GM23338 (cell line): ENCODE data around the gene TSPAN13.

Source experiments
- CREB1 ChIP-seq: fragments of 250-450 bp; sonication (Bioruptor Pico); IDR thresholded peaks from 2 replicates; pipeline ENCODE4 v1.5.0; 2020; ENCODE audit warnings: low read depth, mild to moderate bottlenecking, moderate library complexity
- CTCF ChIP-seq, 2 experiments: fragments of 200-600 bp in 1 of 2; sonication (generic) in 1 of 2; conservative IDR thresholded peaks; 2 replicates each; pipeline versions ENCODE4 v1.5.1 to v1.6.1; 2016 to 2017; ENCODE audit warnings: antibody characterized with exemption in 2 of 2, low read depth in 2 of 2, mild to moderate bottlenecking in 2 of 2, moderate library complexity in 1 of 2
- ETS1 ChIP-seq: IDR thresholded peaks from 2 replicates; pipeline ENCODE4 v1.6.1; 2016; ENCODE audit warnings: antibody characterized with exemption
- EZH2 ChIP-seq: fragments of 200-600 bp; sonication (generic); IDR thresholded peaks from one replicate; pipeline ENCODE4 v1.8.0; 2017; ENCODE audit warnings: antibody characterized with exemption, mild to moderate bottlenecking, low read depth; ENCODE audit not compliant: unreplicated experiment
- EZH2phosphoT487 ChIP-seq: fragments of 200-600 bp; sonication (generic); IDR thresholded peaks from one replicate; pipeline ENCODE4 v1.8.1; 2018; ENCODE audit warnings: antibody characterized with exemption; ENCODE audit not compliant: unreplicated experiment
- JUNB ChIP-seq: IDR thresholded peaks from one replicate; pipeline ENCODE4 v1.6.1; 2016; ENCODE audit warnings: antibody characterized with exemption; ENCODE audit not compliant: unreplicated experiment
- NANOG ChIP-seq: IDR thresholded peaks from 2 replicates; pipeline ENCODE4 v1.6.1; 2016; ENCODE audit warnings: antibody characterized with exemption, borderline replicate concordance
- POLR2AphosphoS5 ChIP-seq: IDR thresholded peaks from 2 replicates; pipeline ENCODE4 v1.6.1; 2016; ENCODE audit warnings: antibody characterized with exemption, low read depth
- REST ChIP-seq: IDR thresholded peaks from one replicate; pipeline ENCODE4 v1.6.1; 2018; ENCODE audit warnings: antibody characterized with exemption; ENCODE audit not compliant: unreplicated experiment
- STAT1 ChIP-seq: IDR thresholded peaks from one replicate; pipeline ENCODE4 v1.6.1; 2016; ENCODE audit warnings: antibody characterized with exemption; ENCODE audit not compliant: unreplicated experiment
- ZNF114 ChIP-seq: fragments of 250-450 bp; sonication (Bioruptor Pico); IDR thresholded peaks from 2 replicates; pipeline ENCODE4 v1.5.0; 2020; ENCODE audit warnings: mild to moderate bottlenecking, moderate library complexity
- ZNF331 ChIP-seq: fragments of 250-450 bp; sonication (Bioruptor Pico); IDR thresholded peaks from 2 replicates; pipeline ENCODE4 v1.5.0; 2020; ENCODE audit warnings: low read depth, mild to moderate bottlenecking, moderate library complexity

GRCh38 chr7:16818732-16819131 lies 65.2 kb downstream of the TSPAN13 start:
- TF ChIP-seq EZH2 (no peak), CTCF (conservative IDR thresholded peaks at IDR 0.05; ENCODE audit: low read depth in 2 of 2) (no peak), POLR2AphosphoS5 (no peak), EZH2phosphoT487 (no peak), REST (no peak), NANOG (no peak), ZNF331 (CRISPR knock-in tag) (no peak), CREB1 (CRISPR knock-in tag) (no peak), ZNF114 (CRISPR knock-in tag) (no peak), ETS1 (no peak), STAT1 (no peak), JUNB (no peak)
